NCI-H2081 treated with DMSO at 0.1 percent for 48 hours (cell line): ENCODE results near the gene SMIM17.

Experiments used
- DNase-seq: peaks from one replicate; lab custom pipeline; 2025; lab: John Stamatoyannopoulos, UW

Gene SMIM17

DNA sequence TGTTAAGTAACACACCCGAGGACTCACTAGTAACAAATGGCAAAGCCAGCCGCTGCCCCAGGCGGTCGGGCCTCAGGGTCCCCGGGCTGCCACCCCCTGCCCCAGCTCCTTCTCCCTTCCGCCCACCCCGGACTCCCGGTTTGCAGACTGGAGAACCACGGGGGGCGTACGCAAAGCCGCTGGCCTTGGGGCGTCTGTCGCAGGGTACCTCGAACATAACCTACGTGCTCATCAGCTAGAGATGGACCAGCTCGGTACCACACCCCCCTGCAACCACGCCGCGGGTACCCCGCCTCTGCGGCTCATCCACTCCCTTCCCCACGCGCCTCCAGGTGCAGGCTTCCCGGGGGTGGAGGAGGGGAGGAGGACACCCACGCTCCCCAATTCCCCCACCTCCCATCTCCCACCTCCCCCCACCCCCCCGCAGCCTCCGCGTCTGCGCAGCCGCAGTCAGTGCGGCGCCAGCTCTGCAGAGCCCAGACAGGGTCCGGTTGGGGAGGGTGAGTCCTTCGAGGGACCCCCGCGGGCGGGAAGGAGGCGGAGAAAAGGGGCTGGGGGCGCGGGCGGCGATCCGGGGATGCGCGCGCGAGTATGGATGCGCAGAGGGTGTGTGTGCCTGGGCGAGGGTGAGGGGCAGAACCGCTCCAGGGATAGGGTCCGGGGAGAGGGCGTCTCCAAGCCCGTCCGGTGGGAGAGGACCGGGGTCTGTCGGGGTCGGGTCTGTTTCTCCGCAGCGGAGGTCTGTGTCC, at the start of gene SMIM17:
SMIM17 (plus strand) TSS at position 449 of the 749 bp plus-strand sequence. CDS start 2,509 bp downstream, outside the sequence.
- DNase-seq = no peak

- no peak for DNase-seq
Observed at GRCh38 chr19:56594446-56594782, 48.5 kb upstream of the SMIM17 start.

- DNase-seq = peak; percentile 24
Observed at GRCh38 chr19:56594783-56595547, 48.0 kb upstream of the SMIM17 start, which contains the start of gene ZNF71. Gene ZNF71, plus strand, starts transcription at chr19:56595302. Its CDS starts 6,257 bp downstream, at chr19:56601559.

GRCh38 chr19:56595548-56595899, 47.4 kb upstream of the SMIM17 start:
- no peak for DNase-seq

GRCh38 chr19:56596676-56597075, 46.3 kb upstream of the SMIM17 start:
- no peak for DNase-seq

GRCh38 chr19:56597696-56598095, 45.3 kb upstream of the SMIM17 start:
- no peak for DNase-seq

DNA sequence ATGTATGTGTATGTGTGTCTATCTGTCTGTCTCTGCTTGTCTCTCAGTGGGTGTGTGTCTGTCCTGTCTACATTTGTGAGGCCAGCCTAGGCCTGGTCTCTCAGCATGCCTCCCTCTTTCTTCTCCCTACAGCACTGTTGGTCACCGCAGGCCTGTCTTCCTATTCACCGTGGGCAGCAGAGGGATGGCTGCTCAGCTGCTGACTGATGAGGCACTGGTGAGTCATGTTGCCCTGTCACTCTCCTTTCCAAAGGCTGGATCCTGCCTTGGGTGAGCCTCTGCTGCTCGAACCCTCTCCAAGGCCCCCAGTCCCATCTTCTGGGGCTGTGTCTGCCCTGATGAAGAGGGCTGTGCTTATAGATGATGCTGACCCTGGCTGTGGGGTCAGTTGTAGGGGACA, 41.6 kb upstream of the SMIM17 start:
- DNase-seq = no peak

GRCh38 chr19:56603829-56604228, 39.1 kb upstream of the SMIM17 start:
- no peak for DNase-seq

DNA sequence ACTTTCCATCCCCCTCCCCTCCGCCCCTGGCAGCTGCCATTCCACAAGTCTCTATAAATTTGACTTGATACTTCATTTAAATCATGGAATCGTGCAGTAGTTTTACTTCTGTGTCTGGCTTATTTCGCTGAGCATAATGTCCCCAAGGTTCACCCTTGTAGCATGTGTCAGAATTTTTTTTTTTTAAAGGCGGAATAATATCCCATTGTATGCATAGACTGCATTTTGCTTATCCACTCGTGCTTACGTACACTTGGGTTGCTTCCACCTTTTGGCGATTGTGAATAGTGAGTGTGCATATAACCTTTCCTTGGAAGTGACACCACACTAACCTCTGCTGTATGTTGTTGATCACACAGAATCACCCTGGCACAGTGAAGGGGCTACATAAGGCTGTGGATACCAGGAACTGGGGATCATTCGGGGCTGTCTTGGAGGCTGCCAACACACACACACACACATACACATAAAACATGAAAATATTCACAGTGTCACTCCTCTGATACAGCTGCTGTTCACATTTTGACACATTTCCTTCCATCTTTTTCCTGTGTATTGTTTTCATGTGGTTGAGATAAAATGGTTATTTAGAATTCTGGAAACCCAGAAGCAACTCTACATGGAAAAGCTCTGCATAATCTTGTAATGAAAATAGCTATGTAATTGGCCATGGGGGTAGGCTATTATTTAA, 34.5 kb upstream of the SMIM17 start:
- DNase-seq = no peak

- DNase-seq = no peak
Observed at GRCh38 chr19:56611288-56611687, 31.7 kb upstream of the SMIM17 start.

- no peak for DNase-seq
Observed at GRCh38 chr19:56612737-56613136, 30.2 kb upstream of the SMIM17 start.

DNA sequence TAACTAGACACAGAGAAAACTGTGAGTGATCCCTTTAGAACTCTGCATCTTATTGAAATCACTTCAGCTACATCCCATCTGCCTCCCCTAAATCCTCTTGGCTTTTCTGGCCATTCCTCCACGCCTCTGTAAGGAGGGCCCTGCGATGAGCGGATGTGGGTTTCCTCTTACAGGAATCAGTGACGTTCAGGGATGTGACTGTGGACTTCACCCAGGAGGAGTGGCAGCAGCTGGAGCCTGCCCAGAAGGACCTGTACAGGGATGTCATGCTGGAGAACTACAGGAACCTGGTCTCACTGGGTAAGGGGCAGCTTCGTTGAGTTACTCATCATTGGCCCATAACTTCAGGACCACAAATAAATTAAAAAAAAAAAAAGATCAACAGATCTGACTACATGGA, 29.3 kb upstream of the SMIM17 start:
- DNase-seq = no peak

DNA sequence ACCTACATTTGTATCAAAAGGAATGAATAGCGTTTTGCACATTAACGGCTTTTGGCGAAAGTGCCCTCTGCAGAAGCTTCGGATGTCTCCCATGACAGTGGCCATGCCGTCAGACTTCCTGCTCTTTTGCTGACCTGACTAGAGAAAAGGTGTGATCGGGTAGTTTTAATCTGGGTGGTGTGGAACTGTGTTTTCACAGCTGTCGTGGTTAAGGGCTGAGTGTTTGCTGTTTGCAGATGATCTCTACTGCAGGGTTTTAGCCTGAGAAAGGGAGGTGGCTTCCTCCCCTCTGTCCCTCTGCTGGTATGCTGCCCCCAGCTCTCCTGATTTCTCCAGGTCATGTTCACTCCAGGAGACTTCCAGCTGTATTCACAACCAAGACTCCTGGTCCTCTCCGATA, 25.4 kb upstream of the SMIM17 start:
- DNase-seq = no peak

- no peak for DNase-seq
Observed at GRCh38 chr19:56619121-56619520, 23.8 kb upstream of the SMIM17 start.

DNA sequence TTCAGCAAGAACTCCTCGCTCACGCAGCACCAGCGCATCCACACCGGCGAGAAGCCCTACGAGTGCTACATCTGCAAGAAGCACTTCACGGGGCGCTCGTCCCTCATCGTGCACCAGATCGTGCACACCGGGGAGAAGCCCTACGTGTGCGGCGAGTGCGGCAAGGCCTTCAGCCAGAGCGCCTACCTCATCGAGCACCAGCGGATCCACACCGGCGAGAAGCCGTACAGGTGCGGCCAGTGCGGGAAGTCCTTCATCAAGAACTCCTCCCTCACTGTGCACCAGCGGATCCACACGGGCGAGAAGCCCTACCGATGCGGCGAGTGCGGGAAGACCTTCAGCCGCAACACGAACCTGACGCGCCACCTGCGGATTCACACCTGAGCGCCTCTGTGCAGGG, 20.6 kb upstream of the SMIM17 start:
- DNase-seq = no peak

GRCh38 chr19:56623006-56623405, 20.0 kb upstream of the SMIM17 start:
- no peak for DNase-seq

DNA sequence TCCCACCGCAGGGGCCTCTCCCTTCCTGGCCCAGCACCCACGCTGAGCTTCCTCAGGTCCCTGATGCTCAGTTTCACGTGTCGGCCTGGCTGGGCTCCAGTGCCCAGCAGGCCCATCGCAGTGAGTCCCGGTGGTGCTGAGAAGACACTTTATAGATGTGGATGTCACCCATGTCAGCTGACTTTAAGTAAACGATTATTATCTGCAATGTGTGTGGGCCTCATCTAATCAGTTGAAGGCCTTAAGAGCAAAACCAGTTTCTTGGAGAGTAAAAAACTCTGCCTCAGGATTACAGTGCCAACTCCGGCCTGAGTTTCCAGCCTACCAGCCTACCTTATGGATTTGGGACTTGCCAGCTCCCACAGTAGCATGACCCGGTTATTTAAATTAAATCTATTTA, 17.3 kb upstream of the SMIM17 start:
- DNase-seq = no peak

GRCh38 chr19:56633021-56633420, 9.9 kb upstream of the SMIM17 start:
- no peak for DNase-seq

DNA sequence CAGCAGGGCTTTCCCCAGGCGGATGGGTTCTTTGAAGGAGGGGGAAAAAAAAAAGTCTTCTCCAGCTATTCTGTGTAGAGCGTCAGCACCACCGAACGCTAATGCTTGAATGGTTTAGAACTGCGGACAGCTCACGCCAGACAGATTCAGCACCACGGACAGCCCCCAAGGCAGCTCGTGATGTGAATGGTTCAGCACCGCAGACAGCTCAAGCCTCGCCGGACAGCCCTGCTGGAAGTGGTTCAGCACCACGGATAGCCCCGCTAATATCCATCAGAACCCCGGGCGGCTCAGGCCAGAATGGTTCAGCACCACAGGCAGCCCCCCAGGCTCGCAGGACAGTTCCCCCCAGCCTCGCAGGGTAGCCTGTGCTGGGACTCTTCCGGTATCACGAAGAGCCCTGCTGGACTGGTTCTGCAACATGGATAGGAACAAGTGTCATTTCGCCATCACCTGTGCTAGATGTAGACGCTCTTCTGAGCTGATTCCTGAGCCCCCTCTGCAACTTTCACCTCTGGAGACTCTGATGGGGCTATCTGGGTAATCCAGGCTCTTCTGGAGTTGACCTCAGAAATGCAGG, 4.9 kb upstream of the SMIM17 start:
- DNase-seq = no peak

GRCh38 chr19:56639217-56639616, 3.7 kb upstream of the SMIM17 start:
- no peak for DNase-seq

DNA sequence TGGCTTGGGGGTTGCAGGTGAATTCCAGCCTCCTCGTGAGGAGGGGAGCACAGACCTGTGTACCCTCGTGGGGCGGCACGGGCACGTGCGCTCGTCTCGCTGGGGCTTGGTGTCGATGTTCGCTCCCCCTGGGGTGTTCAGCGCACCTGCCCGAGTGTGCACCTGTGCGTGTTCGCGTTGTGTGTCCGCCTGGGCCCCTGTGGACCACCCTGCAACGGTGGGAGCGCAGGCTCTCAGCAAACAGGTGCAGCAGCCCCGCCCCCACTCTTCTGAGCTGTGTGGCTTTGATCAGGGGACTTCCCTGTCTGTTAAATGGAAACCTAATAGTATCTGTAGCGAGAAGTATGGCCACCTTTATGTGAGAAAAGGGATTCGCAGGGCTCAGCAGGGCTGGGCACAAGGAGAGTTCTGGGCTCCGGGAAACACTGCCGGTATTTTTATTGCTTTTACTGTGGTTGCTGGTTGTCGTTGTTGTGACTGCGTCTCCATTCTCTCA, 549 bp downstream of the SMIM17 start:
- DNase-seq = no peak

- no peak for DNase-seq
Observed at GRCh38 chr19:56654151-56654550, 11.2 kb downstream of the SMIM17 start.
